Right atrium auricular region (tissue), 2 donors: ENCODE results near the gene SLC5A6. TPM values are rescaled to one million over a fixed set of nuclear protein-coding genes. Genes with fewer than 3 reads are reported as not detected.

Source experiments
- DNase-seq: peaks from one replicate; pipeline ENCODE4 v3.0.0-alpha.2; 2019; ENCODE audit warnings: low spot score
- H3K27ac ChIP-seq, 2 donors: fragments of 200-600 bp; sonication (generic); 1 replicate in 1 of 2; 2 replicates in 1 of 2; pipeline ENCODE4 v1.5.1; 2016 to 2019
- H3K27me3 ChIP-seq, 2 donors: fragments of 200-600 bp; sonication (generic); one replicate each; pipeline versions ENCODE4 v1.5.1 to v1.6.0; 2017 to 2019
- H3K36me3 ChIP-seq: fragments of 200-600 bp; sonication (generic); one replicate; pipeline ENCODE4 v1.5.1; 2016
- H3K4me1 ChIP-seq, 2 donors: fragments of 200-600 bp; sonication (generic); one replicate each; pipeline versions ENCODE4 v1.5.1 to v1.6.0; 2017 to 2019
- H3K4me3 ChIP-seq, 2 donors: fragments of 200-600 bp; sonication (generic); 1 replicate in 1 of 2; 2 replicates in 1 of 2; pipeline ENCODE4 v1.5.1; 2017 to 2019; ENCODE audit warnings: mild to moderate bottlenecking in 1 of 2, moderate library complexity in 1 of 2
- H3K9me3 ChIP-seq, 2 donors: fragments of 200-600 bp; sonication (generic); one replicate each; pipeline ENCODE4 v1.5.1; 2019
- total RNA-seq, 2 donors: library from RNA; depleted of rRNA; stranded (reverse); fragments of >200 nt; gene quantifications; one replicate each; pipeline ENCODE4 v1.1.0, GENCODE V29; 2016
- TF ChIP-seq, protein P1 (sequence below), 2 donors: fragments of 200-600 bp; sonication (generic); IDR thresholded peaks; one replicate each; pipeline ENCODE4 v1.5.1; 2019; ENCODE audit warnings: antibody characterized with exemption in 2 of 2

SLC5A6 gene
- 10 to 100 TPM in 1 of 2 donors, 1 to 10 TPM in 1; 9.2 to 14.7 TPM for total RNA-seq

DNA sequence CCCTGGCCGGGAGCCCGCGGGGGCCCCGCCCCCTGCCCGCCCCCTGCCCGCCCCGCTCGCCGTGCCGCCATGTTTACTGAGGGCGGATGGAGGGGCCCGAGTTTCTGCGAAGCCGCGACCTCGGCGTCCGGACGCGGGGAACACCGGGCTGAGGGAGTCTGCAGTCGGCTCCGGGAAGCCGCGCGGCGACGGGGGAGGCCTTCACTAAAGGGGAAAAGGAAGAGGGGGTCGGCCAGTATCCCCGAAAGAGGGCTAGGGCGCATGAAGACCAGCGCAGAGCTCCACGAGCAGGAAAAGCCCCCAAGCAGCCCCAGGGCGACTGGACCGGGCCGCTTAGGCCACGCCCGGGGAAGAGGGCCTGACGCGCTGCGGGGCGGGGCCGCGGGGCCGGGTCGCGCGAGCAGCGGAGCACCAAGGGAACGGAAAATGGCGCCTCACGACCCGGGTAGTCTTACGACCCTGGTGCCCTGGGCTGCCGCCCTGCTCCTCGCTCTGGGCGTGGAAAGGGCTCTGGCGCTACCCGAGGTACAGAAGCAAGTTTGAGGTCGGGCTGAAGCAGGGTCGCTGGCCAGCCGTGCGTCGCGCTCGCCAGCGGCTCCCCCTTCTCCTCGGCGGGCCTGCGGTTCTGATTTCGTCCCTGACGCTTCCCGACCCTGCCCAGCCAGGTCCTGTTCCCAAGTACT lies at the start of gene SLC5A6, which contains the start of gene ATRAID:
TSS of gene SLC5A6 (minus strand) at position 326 of the 683 bp plus-strand sequence. CDS start 4,618 bp downstream, outside the sequence.
TSS of gene ATRAID (plus strand) at position 99 of the 683 bp plus-strand sequence. CDS start at position 427, 328 bp downstream.
- TF ChIP-seq, protein P1, sequence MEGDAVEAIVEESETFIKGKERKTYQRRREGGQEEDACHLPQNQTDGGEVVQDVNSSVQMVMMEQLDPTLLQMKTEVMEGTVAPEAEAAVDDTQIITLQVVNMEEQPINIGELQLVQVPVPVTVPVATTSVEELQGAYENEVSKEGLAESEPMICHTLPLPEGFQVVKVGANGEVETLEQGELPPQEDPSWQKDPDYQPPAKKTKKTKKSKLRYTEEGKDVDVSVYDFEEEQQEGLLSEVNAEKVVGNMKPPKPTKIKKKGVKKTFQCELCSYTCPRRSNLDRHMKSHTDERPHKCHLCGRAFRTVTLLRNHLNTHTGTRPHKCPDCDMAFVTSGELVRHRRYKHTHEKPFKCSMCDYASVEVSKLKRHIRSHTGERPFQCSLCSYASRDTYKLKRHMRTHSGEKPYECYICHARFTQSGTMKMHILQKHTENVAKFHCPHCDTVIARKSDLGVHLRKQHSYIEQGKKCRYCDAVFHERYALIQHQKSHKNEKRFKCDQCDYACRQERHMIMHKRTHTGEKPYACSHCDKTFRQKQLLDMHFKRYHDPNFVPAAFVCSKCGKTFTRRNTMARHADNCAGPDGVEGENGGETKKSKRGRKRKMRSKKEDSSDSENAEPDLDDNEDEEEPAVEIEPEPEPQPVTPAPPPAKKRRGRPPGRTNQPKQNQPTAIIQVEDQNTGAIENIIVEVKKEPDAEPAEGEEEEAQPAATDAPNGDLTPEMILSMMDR (IDR thresholded peaks at IDR 0.05): no peak
- H3K4me3 ChIP-seq: peak within 1 kb of the TSS; percentile 79 to 83
- H3K27me3 ChIP-seq: no peaks in the 10 kb centered on the region
- DNase-seq: peak; percentile 87
- H3K27ac ChIP-seq: peak within 1 kb of the TSS; percentile 91 to 95
- H3K4me1 ChIP-seq: peaks cover 0 to 23% of the 10 kb centered on the region in 2 donors
- no peaks in the 10 kb centered on the region for H3K9me3 ChIP-seq
- H3K36me3 ChIP-seq: peaks cover 5% of the 10 kb centered on the region

DNA sequence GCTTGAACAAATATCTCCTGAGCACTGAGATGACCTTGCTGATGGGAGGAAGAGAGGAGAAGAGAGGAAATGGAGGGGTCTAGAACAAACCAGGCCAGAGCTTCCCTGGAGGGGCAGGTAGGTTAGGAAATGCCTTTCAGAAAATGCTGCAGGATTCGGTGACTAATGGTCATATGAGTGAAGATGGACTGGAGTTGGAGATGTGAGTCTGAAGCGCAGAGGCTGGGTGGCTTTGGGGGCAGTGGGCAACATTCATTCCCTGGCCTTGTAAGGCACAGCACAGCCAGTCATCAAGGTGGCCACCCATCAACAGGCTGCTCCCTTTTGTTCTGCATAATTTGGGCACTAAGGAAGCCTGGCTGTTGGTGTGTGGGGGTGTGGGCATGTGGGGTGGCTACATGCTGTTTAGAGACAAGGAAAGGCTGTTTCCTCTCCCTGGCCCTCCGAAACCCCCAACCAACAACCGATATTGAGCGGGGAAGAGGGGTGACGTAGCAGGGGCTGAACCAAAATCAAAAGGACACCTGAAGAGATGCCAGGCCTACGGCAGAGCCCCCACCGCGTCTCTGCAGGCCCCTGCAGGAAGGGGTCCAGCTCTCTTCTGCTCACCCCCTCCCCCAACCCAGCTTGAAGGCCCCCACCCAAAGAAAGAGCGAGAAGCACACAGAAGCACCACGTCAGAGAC lies 49.3 kb upstream of the SLC5A6 start:
- no peak overlapping the region for H3K27ac ChIP-seq
- peaks cover 0 to 44% of the 10 kb centered on the region in 2 donors for H3K4me1 ChIP-seq
- TF ChIP-seq, protein P1 (IDR thresholded peaks at IDR 0.05): no peak
- H3K27me3 ChIP-seq: peaks cover 0 to 18% of the 10 kb centered on the region in 2 donors
- H3K9me3 ChIP-seq: no peaks in the 10 kb centered on the region
- no peaks in the 10 kb centered on the region for H3K36me3 ChIP-seq
- H3K4me3 ChIP-seq: peak overlapping the region in 1 of 2 donors; percentile 57
- no peak for DNase-seq

DNA sequence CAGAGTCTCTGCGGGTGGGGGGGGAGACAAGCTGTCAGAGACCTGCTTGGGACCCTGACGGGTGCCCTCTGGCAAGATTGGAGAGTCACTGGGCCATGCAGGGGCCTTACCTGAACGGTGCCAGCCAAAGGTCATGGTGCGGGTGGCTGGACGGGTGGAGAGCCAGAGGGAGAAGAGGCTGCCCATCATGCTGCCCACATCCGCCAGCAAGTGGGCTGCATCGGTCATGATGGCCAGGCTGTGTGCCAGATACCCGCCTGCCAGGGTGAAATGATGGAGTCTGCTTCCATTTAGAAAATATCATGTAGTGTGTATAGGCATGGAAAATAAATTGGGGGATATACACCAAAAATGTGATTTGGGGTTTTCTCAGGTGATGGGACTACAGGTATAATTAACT lies 46.0 kb upstream of the SLC5A6 start:
- Histone ChIP-seq H3K27me3 (peaks cover 0 to 12% of the 10 kb centered on the region in 2 donors), H3K36me3 (no peaks in the 10 kb centered on the region), H3K4me1 (peaks cover 0 to 19% of the 10 kb centered on the region in 2 donors), H3K4me3 (no peak overlapping the region), H3K27ac (no peak overlapping the region), H3K9me3 (no peaks in the 10 kb centered on the region)
- TF ChIP-seq, protein P1 (IDR thresholded peaks at IDR 0.05): no peak
- no peak for DNase-seq

DNA sequence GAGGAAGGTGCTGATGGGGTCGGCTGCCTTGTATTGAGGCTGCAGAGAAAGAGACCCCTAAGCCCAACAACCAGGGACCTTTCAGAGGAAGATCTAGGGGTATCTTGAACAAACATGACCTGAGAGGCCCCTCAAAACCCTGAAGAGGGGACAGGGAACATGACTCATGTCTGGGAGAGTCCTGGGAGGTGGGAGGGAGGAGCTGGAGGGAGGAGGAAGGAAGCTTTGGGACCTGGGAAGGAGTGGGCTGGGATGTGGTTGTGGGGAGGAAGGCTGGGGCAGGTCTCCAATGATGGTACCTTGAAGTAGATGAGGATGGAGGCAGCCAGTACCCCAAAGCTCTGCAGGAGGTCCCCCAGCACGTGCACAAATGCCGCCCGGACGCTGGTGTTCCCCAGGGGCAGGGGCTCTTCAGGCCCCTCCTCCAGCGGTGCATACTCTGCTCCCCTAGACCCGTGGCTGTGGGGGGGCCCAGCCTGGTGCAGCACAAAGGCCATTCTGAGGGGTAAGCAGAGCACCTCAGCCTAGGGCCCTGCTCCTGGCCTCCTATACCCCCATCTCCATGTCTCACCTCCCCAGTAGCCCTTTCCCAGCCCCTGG lies 44.9 kb upstream of the SLC5A6 start:
- no peak overlapping the region for H3K4me3 ChIP-seq
- no peak for DNase-seq
- peaks cover 0 to 8% of the 10 kb centered on the region in 2 donors for H3K4me1 ChIP-seq
- no peaks in the 10 kb centered on the region for H3K9me3 ChIP-seq
- TF ChIP-seq, protein P1 (IDR thresholded peaks at IDR 0.05): no peak
- H3K36me3 ChIP-seq: no peaks in the 10 kb centered on the region
- peaks cover 0 to 1% of the 10 kb centered on the region in 2 donors for H3K27me3 ChIP-seq
- no peak overlapping the region for H3K27ac ChIP-seq

DNA sequence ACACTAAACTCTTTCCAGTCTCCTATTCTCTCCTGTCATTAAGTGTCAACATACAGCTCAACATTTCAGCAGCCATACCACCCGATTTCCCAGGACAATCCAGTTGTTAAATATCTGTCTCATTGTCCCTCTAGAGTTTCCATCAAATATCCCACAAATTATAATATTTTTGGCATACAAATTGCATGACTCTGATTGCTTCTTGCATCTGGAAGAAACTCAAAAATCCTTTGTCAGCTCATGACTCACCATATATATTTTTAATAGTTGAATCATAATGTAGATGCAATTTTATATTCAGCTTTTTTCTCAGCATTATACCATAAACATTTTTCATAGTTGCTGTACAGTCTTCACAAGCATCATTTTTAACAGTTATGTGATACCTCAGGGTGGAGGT lies 43.6 kb upstream of the SLC5A6 start:
- no peaks in the 10 kb centered on the region for H3K27me3 ChIP-seq
- H3K9me3 ChIP-seq: no peaks in the 10 kb centered on the region
- TF ChIP-seq, protein P1 (IDR thresholded peaks at IDR 0.05): no peak
- H3K36me3 ChIP-seq: no peaks in the 10 kb centered on the region
- DNase-seq: no peak
- H3K27ac ChIP-seq: no peak overlapping the region
- H3K4me1 ChIP-seq: no peaks in the 10 kb centered on the region
- H3K4me3 ChIP-seq: no peak overlapping the region
